Adrenal gland (tissue), 12 donors: Measurements from ENCODE around the gene SPCS2. TPM values are rescaled to one million over a fixed set of nuclear protein-coding genes. Genes with fewer than 3 reads are reported as not detected.

Source experiments
- DNase-seq, 7 donors: peaks; one replicate each; pipeline ENCODE4 v3.0.0-alpha.2; 2019 to 2020
- H3K27ac ChIP-seq, 5 donors: fragments of 200-600 bp; sonication (generic) in 4 of 5; 1 replicate in 3 of 5; 2 replicates in 2 of 5; pipeline versions ENCODE4 v1.5.1 to v1.8.0; 2016 to 2020; ENCODE audit warnings: mild to moderate bottlenecking in 1 of 5
- H3K27me3 ChIP-seq: fragments of 200-600 bp; 2 replicates; pipeline ENCODE4 v1.8.0; 2021
- H3K36me3 ChIP-seq, 2 donors: fragments of 200-600 bp; replicated peaks in 1 of 2; 1 replicate in 1 of 2; 2 replicates in 1 of 2; pipeline versions ENCODE4 v1.5.1 to v1.8.0; 2018 to 2022
- H3K4me1 ChIP-seq, 2 donors: fragments of 200-600 bp; replicated peaks in 1 of 2; 1 replicate in 1 of 2; 2 replicates in 1 of 2; pipeline versions ENCODE4 v1.5.1 to v1.8.0; 2018 to 2021
- H3K4me3 ChIP-seq, 4 donors: fragments of 200-600 bp; sonication (generic) in 3 of 4; one replicate each; pipeline ENCODE4 v1.5.1; 2016 to 2018
- H3K9me3 ChIP-seq, 3 donors: fragments of 200-600 bp; sonication (generic) in 1 of 3; replicated peaks in 1 of 3; 1 replicate in 2 of 3; 2 replicates in 1 of 3; pipeline versions ENCODE4 v1.5.1 to v1.8.0; 2016 to 2021
- CTCF ChIP-seq, 6 experiments: fragments of 450-650 bp in 4 of 6; fragments of 200-600 bp in 2 of 6; sonication (generic) in 1 of 6; IDR thresholded peaks; 1 replicate in 5 of 6; 2 replicates in 1 of 6; pipeline versions ENCODE4 v1.5.1 to v1.8.0; 2016 to 2021; ENCODE audit warnings: antibody characterized with exemption in 6 of 6, mild to moderate bottlenecking in 2 of 6, moderate library complexity in 1 of 6
- POLR2A ChIP-seq, 2 donors: fragments of 450-650 bp; IDR thresholded peaks; one replicate each; pipeline ENCODE4 v1.6.1; 2017; ENCODE audit warnings: antibody characterized with exemption in 2 of 2, mild to moderate bottlenecking in 2 of 2, moderate library complexity in 1 of 2
- WGBS, 4 donors: extraction: QIAGEN DNeasy Blood & Tissue Kit in 2 of 4; methylation state at CpG; one replicate each; pipeline versions ENCODE4 v1.1.5 to v1.1.7; 2013 to 2017; 5-methylcytosine and 5-hydroxymethylcytosine counted together
- intact Hi-C, 2 donors: fragments of 100-400 bp; cut with DNase I; formaldehyde crosslinking; loops; one replicate each; pipeline versions ENCODE4 v1.14.1 to v1.15.0; 2022 to 2023
- polyA plus RNA-seq, 3 donors: library from polyadenylated mRNA; stranded (reverse); fragments of 200-250 nt in 2 of 3; fragments of 350-450 nt in 1 of 3; fragmentation: Illumina TruSeq in 1 of 3; extraction: RNeasy Lipid Tissue Mini Kit (QIAGEN cat#74804) in 1 of 3; gene quantifications; one replicate each; pipeline ENCODE4 v1.2.3, GENCODE V29; 2013 to 2014
- total RNA-seq, 9 donors: library from RNA; depleted of rRNA in 4 of 9; stranded (reverse); fragments of >200 nt in 4 of 9; fragments of 120-200 nt in 1 of 9; fragmentation: NEBNext Ultra II Directional in 1 of 9; extraction: Animal tissue kit (Norgen Biotek cat#: 25700) in 1 of 9; gene quantifications; one replicate each; pipeline versions ENCODE4 v1.1.0 to v1.2.4, GENCODE V29; 2013 to 2023
- donor health status: healthy with polysubstance abuse.
- donor health status: Bipolar disorder and iron deficiency.
- donor health status: DM: yes; HTN: yes; CAD: no.
- donor health status: DM: no; HTN: no; CAD: no.
- donor health status: DM: no; HTN: no; CAD: no.
- donor health status: DM: yes; HTN: yes; CAD: no.

The SPCS2 gene
- total and polyA plus RNA-seq, 12 donors: 38.6 to 287 (median 124) TPM

- no peak for TF ChIP-seq CTCF (IDR thresholded peaks at IDR 0.05)
- no peak for TF ChIP-seq POLR2A (IDR thresholded peaks at IDR 0.05)
- 79 to 82% (median 80%) methylated on average over 5 of the region's 5 CpGs for WGBS, 4 donors
- Histone ChIP-seq H3K4me3 (no peak overlapping the region), H3K4me1 (no peaks in the 10 kb centered on the region), H3K9me3 (no peaks in the 10 kb centered on the region), H3K36me3 (peaks cover 0 to 17% of the 10 kb centered on the region in 2 donors), H3K27ac (no peak overlapping the region), H3K27me3 (no peaks in the 10 kb centered on the region)
- intact Hi-C loops: loop anchor here in 1 of 2 donors (5.0 kb wide), 1 partner anchor 100 kb away; no protein-coding TSS in a partner anchor
- DNase-seq: no peak
These were observed 16.9 kb upstream of the SPCS2 start for GRCh38 chr11:74932169-74932568.

DNA sequence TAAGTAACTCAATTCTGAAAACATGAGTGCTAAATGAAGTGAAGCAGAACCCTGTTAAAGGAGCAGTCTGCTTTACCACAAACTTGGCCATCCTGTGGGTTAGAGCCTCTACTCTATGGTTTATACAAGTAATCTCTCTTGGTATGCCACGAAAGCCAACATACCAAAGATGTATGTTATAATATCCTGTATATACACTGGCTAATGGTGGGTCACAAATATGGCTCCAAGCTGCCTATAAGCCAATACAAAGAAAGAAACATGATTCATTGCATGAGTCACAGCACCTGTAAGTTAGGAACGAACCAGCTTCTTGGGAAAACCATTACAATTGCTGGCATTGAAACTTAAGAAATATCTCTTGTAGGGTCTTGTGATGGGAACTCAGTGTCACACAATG is 16.3 kb upstream of the SPCS2 start:
- no peaks in the 10 kb centered on the region for H3K27me3 ChIP-seq
- H3K4me1 ChIP-seq: no peaks in the 10 kb centered on the region
- 70 to 83% (median 73%) methylated on average over 2 of the region's 2 CpGs for WGBS, 4 donors
- H3K9me3 ChIP-seq: no peaks in the 10 kb centered on the region
- no peak for DNase-seq
- TF ChIP-seq CTCF (IDR thresholded peaks at IDR 0.05): no peak
- no peak for TF ChIP-seq POLR2A (IDR thresholded peaks at IDR 0.05)
- intact Hi-C loops: loop anchor here in 1 of 2 donors (5.0 kb wide), 1 partner anchor 100 kb away; no protein-coding TSS in a partner anchor
- H3K27ac ChIP-seq: no peak overlapping the region
- H3K36me3 ChIP-seq: peaks cover 0 to 17% of the 10 kb centered on the region in 2 donors
- H3K4me3 ChIP-seq: no peak overlapping the region

- TF ChIP-seq CTCF (IDR thresholded peaks at IDR 0.05) (no peak), POLR2A (IDR thresholded peaks at IDR 0.05) (no peak)
- WGBS, 4 donors: 96 to 99% (median 98%) methylated on average over 2 of the region's 2 CpGs
- peaks cover 0 to 17% of the 10 kb centered on the region in 2 donors for H3K36me3 ChIP-seq
These were observed 15.3 kb upstream of the SPCS2 start for GRCh38 chr11:74933765-74934164.

DNA sequence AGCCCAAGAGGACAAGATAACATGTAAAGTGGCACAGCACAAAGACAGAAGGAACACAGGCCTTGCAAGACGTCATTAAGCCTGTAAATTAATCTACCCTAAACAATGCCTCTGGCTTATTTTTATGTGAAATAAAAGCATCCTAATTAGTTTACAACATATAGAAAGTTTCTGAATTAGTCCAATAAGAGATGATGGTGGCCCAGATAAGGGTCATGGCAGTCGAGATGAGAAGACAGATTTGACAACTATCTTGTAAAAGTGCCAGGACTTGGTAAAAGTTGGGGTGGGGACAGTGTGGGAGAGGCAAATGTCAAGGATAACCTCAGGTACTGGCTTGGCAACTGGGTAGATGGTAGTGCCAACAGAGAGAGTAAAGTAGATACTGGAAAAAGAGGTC is 13.8 kb upstream of the SPCS2 start:
- H3K27ac ChIP-seq: no peak overlapping the region
- no peaks in the 10 kb centered on the region for H3K9me3 ChIP-seq
- no peak for DNase-seq
- TF ChIP-seq CTCF (IDR thresholded peaks at IDR 0.05) (no peak), POLR2A (IDR thresholded peaks at IDR 0.05) (no peak)
- no peaks in the 10 kb centered on the region for H3K27me3 ChIP-seq
- H3K36me3 ChIP-seq: peaks cover 0 to 17% of the 10 kb centered on the region in 2 donors
- H3K4me1 ChIP-seq: no peaks in the 10 kb centered on the region
- H3K4me3 ChIP-seq: no peak overlapping the region
- intact Hi-C loops: no loop called here
- WGBS, 4 donors: 57 to 76% (median 66%) methylated on average over 2 of the region's 2 CpGs

More at GRCh38 chr11:74933765-74934164, 15.3 kb upstream of the SPCS2 start:
- Histone ChIP-seq H3K9me3 (no peaks in the 10 kb centered on the region), H3K27ac (no peak overlapping the region), H3K27me3 (no peaks in the 10 kb centered on the region), H3K4me3 (no peak overlapping the region), H3K4me1 (no peaks in the 10 kb centered on the region)
- intact Hi-C loops: loop anchor here in 1 of 2 donors (5.0 kb wide), 1 partner anchor 99 kb away; no protein-coding TSS in a partner anchor
- DNase-seq: no peak
